ENCODE data around the gene TUBA3D. TPM values are rescaled to one million over a fixed set of nuclear protein-coding genes. Genes with fewer than 3 reads are reported as not detected.

TUBA3D gene
- total RNA-seq (2021; ENCODE audit: unreplicated experiment) (not detected), Bru-seq, nascent RNA (not detected), BruChase-seq, experiment 1, labeled RNA remaining after a 2-hour chase (percentile 10 among the genes with signal in this experiment), BruChase-seq, experiment 2, labeled RNA remaining after a 6-hour chase (not detected)
- 0.40 TPM for polyA plus RNA-seq (2012; ENCODE audit: insufficient read length)
- long read RNA-seq, partial matches to known transcripts: 0 of 4 reads
- long read RNA-seq, other reads (novel, unspliced or antisense): 4 of 4 reads

GRCh38 chr2:131475831-131476230 lies at the start of gene TUBA3D:
TUBA3D (plus strand) TSS chr2:131476119; CDS start chr2:131476200, 81 bp downstream.
- CTCF ChIA-PET: no interaction called here
- BruUV-seq (replicated peaks): no TSS peak
- TF ChIP-seq CTCF (IDR thresholded peaks at IDR 0.05) (no peak), POLR2AphosphoS5 (IDR thresholded peaks at IDR 0.05; ENCODE audit: low read depth, low read length) (no peak)

GRCh38 chr2:131426727-131427126 lies 49.2 kb upstream of the TUBA3D start:
- H3K27me3 ChIP-seq (ENCODE audit: control insufficient read depth, insufficient read depth, low read length): peaks cover 35% of the 10 kb centered on the region
- no peaks in the 10 kb centered on the region for H3K36me3 ChIP-seq (ENCODE audit: control insufficient read depth, insufficient read depth, low read length)
- ATAC-seq: no peak
- no peaks in the 10 kb centered on the region for H3K4me1 ChIP-seq (ENCODE audit: control insufficient read depth, insufficient read depth, low read length)
- H3K9me3 ChIP-seq (ENCODE audit: control insufficient read depth, insufficient read depth, low read depth, low read length): no peaks in the 10 kb centered on the region
- in situ Hi-C loops (cut with HindIII; ENCODE audit: low pct_unique_long_range_greater_than_20kb, low sequenced_read_pairs): no loop called here
- intact Hi-C loops (cut with micrococcal nuclease; ENCODE audit: unreplicated experiment): no loop called here
- BruUV-seq (replicated peaks): no TSS peak
- ChIA-PET CTCF (interaction anchor here (0.7 kb wide), 1 partner anchor 247 kb away, joined by 3 read pairs; no protein-coding TSS in a partner anchor), POLR2A (no interaction called here)
- DNase-seq (ENCODE audit: low read depth, low spot score): no peak
- no peak for TF ChIP-seq REST (IDR thresholded peaks at IDR 0.05; ENCODE audit: insufficient read depth in 1 of 2, low read depth in 2 of 2, low read length in 1 of 2)
- TF ChIP-seq TCF7L2 (IDR thresholded peaks at IDR 0.05; ENCODE audit: low read depth, low read length): no peak
- no peak for TF ChIP-seq SIN3A (IDR thresholded peaks at IDR 0.05; ENCODE audit: borderline replicate concordance, insufficient read depth, low read depth, low read length)
- TF ChIP-seq POLR2AphosphoS5 (IDR thresholded peaks at IDR 0.05; ENCODE audit: low read depth, low read length): no peak
- TF ChIP-seq CTCF (IDR thresholded peaks at IDR 0.05): no peak
- H3K4me3 ChIP-seq (ENCODE audit: low read depth in 2 of 2, low read length in 2 of 2): no peak overlapping the region
- no peak overlapping the region for H3K27ac ChIP-seq (ENCODE audit: low read length)

More at GRCh38 chr2:131475831-131476230, at the start of gene TUBA3D:
- Histone ChIP-seq H3K27ac (ENCODE audit: low read length) (no peak within 1 kb of the TSS), H3K36me3 (ENCODE audit: control insufficient read depth, insufficient read depth, low read length) (no peaks in the 10 kb centered on the region), H3K27me3 (ENCODE audit: control insufficient read depth, insufficient read depth, low read length) (no peaks in the 10 kb centered on the region), H3K9me3 (ENCODE audit: control insufficient read depth, insufficient read depth, low read depth, low read length) (no peaks in the 10 kb centered on the region), H3K4me1 (ENCODE audit: control insufficient read depth, insufficient read depth, low read length) (no peaks in the 10 kb centered on the region), H3K4me3 (ENCODE audit: low read depth in 2 of 2, low read length in 2 of 2) (no peak within 1 kb of the TSS)
- in situ Hi-C loops (cut with HindIII; ENCODE audit: low pct_unique_long_range_greater_than_20kb, low sequenced_read_pairs) (no loop called here), intact Hi-C loops (cut with micrococcal nuclease; ENCODE audit: unreplicated experiment) (no loop called here)
- no peak for ATAC-seq
- POLR2A ChIA-PET: no interaction called here
- DNase-seq (ENCODE audit: low read depth, low spot score): no peak
